Stimulated activated CD8-positive, alpha-beta memory T cell treated with anti-CD3 and anti-CD28 coated beads, Interleukin-12 subunit alpha, Interleukin-12 subunit beta, amount 100 ng/mL, for 24 hours (primary cell): ENCODE data around the gene SVOPL.

Experiments
- DNase-seq: peaks from one replicate; pipeline ENCODE4 v3.0.0-alpha.2; 2020; ENCODE audit errors: extremely low read depth

The SVOPL gene

GRCh38 chr7:138662076-138662990, 38.8 kb downstream of the SVOPL start:
- DNase-seq: no peak

- no peak for DNase-seq
Measured at GRCh38 chr7:138661069-138661635, 40.0 kb downstream of the SVOPL start.

GRCh38 chr7:138658889-138659288, 42.3 kb downstream of the SVOPL start:
- no peak for DNase-seq

GRCh38 chr7:138657854-138658386, 43.2 kb downstream of the SVOPL start:
- no peak for DNase-seq

GRCh38 chr7:138656952-138657351, 44.2 kb downstream of the SVOPL start:
- no peak for DNase-seq

GRCh38 chr7:138654616-138655015, 46.5 kb downstream of the SVOPL start:
- no peak for DNase-seq

- DNase-seq: no peak
Measured at GRCh38 chr7:138649506-138649905, 51.7 kb downstream of the SVOPL start.

GRCh38 chr7:138645284-138645683, 55.9 kb downstream of the SVOPL start:
- DNase-seq: no peak

GRCh38 chr7:138632826-138633602, 68.1 kb downstream of the SVOPL start:
- no peak for DNase-seq

GRCh38 chr7:138632384-138632783, 68.8 kb downstream of the SVOPL start:
- no peak for DNase-seq

- no peak for DNase-seq
Measured at GRCh38 chr7:138630059-138630610, 71.0 kb downstream of the SVOPL start.

- no peak for DNase-seq
Measured at GRCh38 chr7:138627361-138627760, 73.8 kb downstream of the SVOPL start.

- DNase-seq: no peak
Measured at GRCh38 chr7:138626846-138627245, 74.3 kb downstream of the SVOPL start.

- DNase-seq: no peak
Measured at GRCh38 chr7:138625849-138626230, 75.3 kb downstream of the SVOPL start.

GRCh38 chr7:138625084-138625848, 75.9 kb downstream of the SVOPL start:
- no peak for DNase-seq

- no peak for DNase-seq
Measured at GRCh38 chr7:138622841-138623240, 78.3 kb downstream of the SVOPL start.

GRCh38 chr7:138618933-138619332, 82.2 kb downstream of the SVOPL start:
- no peak for DNase-seq

GRCh38 chr7:138618506-138618905, 82.7 kb downstream of the SVOPL start:
- no peak for DNase-seq

- DNase-seq: no peak
Measured at GRCh38 chr7:138616085-138616484, 85.1 kb downstream of the SVOPL start.

GRCh38 chr7:138613630-138614029, 87.5 kb downstream of the SVOPL start:
- DNase-seq: no peak

GRCh38 chr7:138610671-138611170, 90.4 kb downstream of the SVOPL start:
- DNase-seq: no peak
